ENCODE measurements around the gene NEDD4L. TPM values are rescaled to one million over a fixed set of nuclear protein-coding genes. Genes with fewer than 3 reads are reported as not detected.
A peak's percentile ranks its signal among the peaks of the same experiment; 100 is the strongest.

The NEDD4L gene
- total RNA-seq, 1 donor from 2014 or later, result 32.6 TPM

- intact Hi-C loops (cut with micrococcal nuclease), result no loop called here
- no peaks in the 10 kb centered on the region for H3K9me3 Mint-ChIP-seq
- H3K27ac Mint-ChIP-seq, result no peak overlapping the region
- no peaks in the 10 kb centered on the region for H3K36me3 Mint-ChIP-seq (ENCODE audit: low read depth)
- H3K4me1 Mint-ChIP-seq, result peaks cover 30% of the 10 kb centered on the region
- ChIA-PET POLR2A (no interaction called here), CTCF (interaction anchor here (1.1 to 1.5 kb wide), 2 partner anchors 10 to 106 kb away, joined by 3 read pairs; no protein-coding TSS in a partner anchor)
- TF ChIP-seq CTCF (IDR thresholded peaks at IDR 0.05), result no peak
- H3K4me3 Mint-ChIP-seq, result no peak overlapping the region
- H3K27me3 Mint-ChIP-seq, result no peaks in the 10 kb centered on the region
- DNase-seq (no peak), ATAC-seq (ENCODE audit: low read depth) (no peak)
Measured at GRCh38 chr18:58286632-58287352, 242.8 kb downstream of the NEDD4L start.

- H3K4me3 Mint-ChIP-seq, result no peak overlapping the region
- no peaks in the 10 kb centered on the region for H3K9me3 Mint-ChIP-seq
Measured at GRCh38 chr18:58287353-58288274, 243.6 kb downstream of the NEDD4L start.

GRCh38 chr18:58288921-58289797 lies 245.1 kb downstream of the NEDD4L start:
- DNase-seq (no peak), ATAC-seq (ENCODE audit: low read depth) (peak; percentile 72)
- intact Hi-C loops (cut with micrococcal nuclease), result no loop called here
- no peaks in the 10 kb centered on the region for H3K27me3 Mint-ChIP-seq
- H3K9me3 Mint-ChIP-seq, result no peaks in the 10 kb centered on the region
- no peak for TF ChIP-seq CTCF (IDR thresholded peaks at IDR 0.05)
- no peak overlapping the region for H3K27ac Mint-ChIP-seq
- CTCF ChIA-PET, result no interaction called here
- peaks cover 30% of the 10 kb centered on the region for H3K4me1 Mint-ChIP-seq
- POLR2A ChIA-PET, result interaction anchor here (0.7 to 1.0 kb wide), 2 partner anchors 12 to 238 kb away, joined by 3 read pairs; no protein-coding TSS in a partner anchor
- H3K36me3 Mint-ChIP-seq (ENCODE audit: low read depth), result no peaks in the 10 kb centered on the region
- no peak overlapping the region for H3K4me3 Mint-ChIP-seq

More at GRCh38 chr18:58287353-58288274, 243.6 kb downstream of the NEDD4L start:
- POLR2A ChIA-PET, result no interaction called here
- no peaks in the 10 kb centered on the region for H3K27me3 Mint-ChIP-seq
- H3K4me1 Mint-ChIP-seq, result peaks cover 30% of the 10 kb centered on the region
- DNase-seq (no peak), ATAC-seq (ENCODE audit: low read depth) (no peak)
- CTCF ChIA-PET, result interaction anchor here (1.5 kb wide), 1 partner anchor 11 kb away, joined by 3 read pairs; no protein-coding TSS in a partner anchor
- peak overlapping the region; percentile 5 for H3K27ac Mint-ChIP-seq
- no peak for TF ChIP-seq CTCF (IDR thresholded peaks at IDR 0.05)
- intact Hi-C loops (cut with micrococcal nuclease), result no loop called here
- H3K36me3 Mint-ChIP-seq (ENCODE audit: low read depth), result no peaks in the 10 kb centered on the region

GRCh38 chr18:58290116-58290695 lies 246.2 kb downstream of the NEDD4L start:
- intact Hi-C loops (cut with micrococcal nuclease), result no loop called here
- DNase-seq, result no peak
- no peak for TF ChIP-seq CTCF (IDR thresholded peaks at IDR 0.05)
- no peak overlapping the region for H3K4me3 Mint-ChIP-seq
- no peak for ATAC-seq (ENCODE audit: low read depth)
- ChIA-PET POLR2A (interaction anchor here (1.0 kb wide), 1 partner anchor 11 kb away, joined by 3 read pairs; no protein-coding TSS in a partner anchor), CTCF (no interaction called here)
- H3K4me1 Mint-ChIP-seq, result peaks cover 30% of the 10 kb centered on the region
- no peak overlapping the region for H3K27ac Mint-ChIP-seq
- H3K9me3 Mint-ChIP-seq, result no peaks in the 10 kb centered on the region
- H3K27me3 Mint-ChIP-seq, result no peaks in the 10 kb centered on the region
- no peaks in the 10 kb centered on the region for H3K36me3 Mint-ChIP-seq (ENCODE audit: low read depth)

Data from activated B cell treated with CpG ODN at 0.5 μM for 24 hours (primary cell).